ENCODE data around the gene XIRP1. TPM values are rescaled to one million over a fixed set of nuclear protein-coding genes. Genes with fewer than 3 reads are reported as not detected.
"Not testable (repeated sequence)": the region's sequence is repeated elsewhere in the genome, so short reads cannot be mapped to it uniquely, and the experiment has no call there.

XIRP1 gene
- total and polyA plus RNA-seq, 7 donors, result 0.25 to 1.2 (median 0.62) TPM; not detected in 3

GRCh38 chr3:39232859-39233258, 40.5 kb upstream of the XIRP1 start:
- H3K27ac ChIP-seq, result no peak overlapping the region
- TF ChIP-seq EP300 (IDR thresholded peaks at IDR 0.05) (no peak), POLR2AphosphoS5 (IDR thresholded peaks at IDR 0.05) (no peak), POLR2A (IDR thresholded peaks at IDR 0.05) (no peak), CTCF (IDR thresholded peaks at IDR 0.05) (no peak)
- H3K4me3 ChIP-seq, result no peak overlapping the region
- no peaks in the 10 kb centered on the region for H3K4me1 ChIP-seq
- DNase-seq, result no peak
- H3K9me3 ChIP-seq, result no peaks in the 10 kb centered on the region
- H3K27me3 ChIP-seq, result no peaks in the 10 kb centered on the region
- intact Hi-C loops (cut with DNase I), result no loop called here
- H3K36me3 ChIP-seq, result no peaks in the 10 kb centered on the region
- 41 to 45% methylated on average over 3 of the region's 3 CpGs for whole genome bisulfite sequencing, 2 donors

DNA sequence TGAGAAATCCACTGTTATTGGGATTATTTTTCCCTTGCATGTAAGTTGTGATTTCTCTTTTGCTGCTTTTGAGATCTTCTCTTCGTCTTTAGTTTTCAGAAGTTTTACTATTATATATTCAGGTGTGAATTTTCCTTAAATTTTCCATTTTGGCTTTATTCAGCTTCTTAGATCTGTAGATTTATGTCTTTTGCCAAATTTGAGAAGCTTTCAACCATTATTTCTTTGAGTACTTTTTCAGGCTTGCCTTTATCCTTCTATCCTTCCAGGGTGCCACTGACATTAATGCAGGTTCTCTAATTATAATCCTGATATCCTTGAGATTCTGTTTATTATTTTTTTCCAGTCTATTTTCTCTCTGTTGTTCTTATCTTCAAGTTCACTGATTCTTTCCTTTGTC, 38.1 kb upstream of the XIRP1 start:
- no peaks in the 10 kb centered on the region for H3K27me3 ChIP-seq
- intact Hi-C loops (cut with DNase I), result no loop called here
- H3K4me3 ChIP-seq, result no peak overlapping the region
- H3K9me3 ChIP-seq, result no peaks in the 10 kb centered on the region
- H3K27ac ChIP-seq, result no peak overlapping the region
- H3K36me3 ChIP-seq, result no peaks in the 10 kb centered on the region
- TF ChIP-seq EP300 (IDR thresholded peaks at IDR 0.05), result no peak
- TF ChIP-seq POLR2A (IDR thresholded peaks at IDR 0.05), result no peak
- no peak for TF ChIP-seq CTCF (IDR thresholded peaks at IDR 0.05)
- no peak for TF ChIP-seq POLR2AphosphoS5 (IDR thresholded peaks at IDR 0.05)
- no peak for DNase-seq
- H3K4me1 ChIP-seq, result no peaks in the 10 kb centered on the region
- 85 to 89% methylated on average over 1 of the region's 1 CpG for WGBS, 2 donors

GRCh38 chr3:39228496-39228895, 36.1 kb upstream of the XIRP1 start:
- Histone ChIP-seq H3K4me1 (no peaks in the 10 kb centered on the region), H3K36me3 (no peaks in the 10 kb centered on the region), H3K4me3 (no peak overlapping the region), H3K27me3 (no peaks in the 10 kb centered on the region), H3K27ac (no peak overlapping the region), H3K9me3 (no peaks in the 10 kb centered on the region)
- no peak for DNase-seq
- intact Hi-C loops (cut with DNase I), result no loop called here
- 71 to 89% methylated on average over 3 to 4 of the region's 4 CpGs for WGBS, 2 donors
- no peak for TF ChIP-seq CTCF (IDR thresholded peaks at IDR 0.05)
- no peak for TF ChIP-seq POLR2AphosphoS5 (IDR thresholded peaks at IDR 0.05)

DNA sequence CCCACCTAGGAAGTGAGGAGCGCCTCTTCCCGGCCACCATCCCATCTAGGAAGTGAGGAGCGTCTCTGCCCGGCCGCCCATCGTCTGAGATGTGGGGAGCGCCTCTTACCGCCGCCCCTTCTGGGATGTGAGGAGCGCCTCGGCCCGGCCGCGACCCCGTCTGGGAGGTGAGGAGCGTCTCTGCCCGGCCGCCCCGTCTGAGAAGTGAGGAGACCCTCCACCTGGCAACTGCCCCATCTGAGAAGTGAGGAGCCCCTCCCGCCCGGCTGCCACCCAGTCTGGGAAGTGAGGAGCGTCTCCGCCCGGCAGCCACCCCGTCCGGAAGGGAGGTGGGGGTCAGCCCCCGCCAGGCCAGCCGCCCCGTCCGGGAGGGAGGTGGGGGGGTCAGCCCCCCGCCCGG, 35.2 kb upstream of the XIRP1 start:
- 96 to 98% methylated on average over 30 to 32 of the region's 32 CpGs for WGBS, 2 donors
- H3K4me3 ChIP-seq; H3K9me3 ChIP-seq; H3K27me3 ChIP-seq; H3K4me1 ChIP-seq; H3K27ac ChIP-seq; H3K36me3 ChIP-seq; DNase-seq; intact Hi-C loops (cut with DNase I): not testable (repeated sequence)

DNA sequence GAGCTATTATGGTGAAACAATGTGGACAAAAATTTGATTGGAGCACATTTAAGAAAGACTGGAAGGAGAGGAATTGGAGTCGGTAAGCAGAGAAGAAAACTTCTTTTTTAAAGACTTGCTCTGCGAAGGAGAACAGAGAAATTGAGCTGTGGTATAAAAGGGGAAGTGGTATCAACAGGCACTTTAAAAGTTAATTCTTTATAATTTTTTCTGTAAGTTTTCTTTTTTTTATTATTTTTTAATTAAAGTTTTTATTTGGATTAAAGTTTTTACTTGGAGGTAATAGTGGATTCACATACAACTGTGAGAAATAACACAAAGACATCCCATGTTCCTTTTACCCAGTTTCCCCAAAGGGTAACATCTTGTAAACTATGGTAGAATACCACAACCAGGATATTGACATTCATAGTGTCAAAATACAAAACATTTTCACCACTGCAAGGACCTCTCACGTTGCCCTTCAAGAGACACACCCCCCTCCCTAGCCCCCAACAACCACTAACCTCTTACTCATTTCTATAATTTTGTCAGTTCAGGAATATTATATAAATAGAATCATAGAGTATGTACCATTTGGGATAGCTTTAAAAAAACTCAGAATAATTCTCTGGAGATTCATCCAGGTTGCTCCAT, 33.8 kb upstream of the XIRP1 start:
- WGBS, 2 donors, result 35 to 68% methylated on average over 3 of the region's 3 CpGs
- no peak overlapping the region for H3K27ac ChIP-seq
- H3K4me3 ChIP-seq, result no peak overlapping the region
- H3K4me1 ChIP-seq, result no peaks in the 10 kb centered on the region
- no peaks in the 10 kb centered on the region for H3K36me3 ChIP-seq
- H3K9me3 ChIP-seq, result no peaks in the 10 kb centered on the region
- no peak for DNase-seq
- H3K27me3 ChIP-seq, result no peaks in the 10 kb centered on the region
- intact Hi-C loops (cut with DNase I), result no loop called here
- TF ChIP-seq POLR2AphosphoS5 (IDR thresholded peaks at IDR 0.05) (no peak), POLR2A (IDR thresholded peaks at IDR 0.05) (no peak), CTCF (IDR thresholded peaks at IDR 0.05) (no peak), EP300 (IDR thresholded peaks at IDR 0.05) (no peak)
